Stimulated activated naive CD8-positive, alpha-beta T cell treated with anti-CD3 and anti-CD28 coated beads, Interleukin-15, Interleukin-2, amounts not matched to agents 100 ng/mL and 50 ng/mL, for 24 hours (primary cell): Measurements from ENCODE around the gene CAPNS1.
A peak's percentile ranks its signal among the peaks of the same experiment; 100 is the strongest.
"Not testable (repeated sequence)": the region's sequence is repeated elsewhere in the genome, so short reads cannot be mapped to it uniquely, and the experiment has no call there.

Source experiments
- H3K27ac Mint-ChIP-seq: one replicate; pipeline ENCODE4 v1.8.0; 2021; ENCODE audit warnings: mild to moderate bottlenecking, mixed read lengths
- H3K27me3 Mint-ChIP-seq: one replicate; pipeline ENCODE4 v1.8.0; 2021; ENCODE audit warnings: mixed read lengths
- H3K36me3 Mint-ChIP-seq: one replicate; pipeline ENCODE4 v1.8.0; 2021; ENCODE audit warnings: low read depth, mixed read lengths
- H3K4me1 Mint-ChIP-seq: one replicate; pipeline ENCODE4 v1.8.0; 2021; ENCODE audit warnings: low read depth, mixed read lengths
- H3K4me3 Mint-ChIP-seq: one replicate; pipeline ENCODE4 v1.8.0; 2021; ENCODE audit warnings: mild to moderate bottlenecking, mixed read lengths
- H3K9me3 Mint-ChIP-seq: one replicate; pipeline ENCODE4 v1.8.0; 2021; ENCODE audit warnings: mixed read lengths

CAPNS1 gene

GRCh38 chr19:36131221-36131620 is 8.6 kb upstream of the CAPNS1 start:
- not testable (repeated sequence) for H3K27me3 Mint-ChIP-seq, H3K9me3 Mint-ChIP-seq, H3K4me3 Mint-ChIP-seq, H3K36me3 Mint-ChIP-seq, H3K27ac Mint-ChIP-seq
- peaks cover 29% of the 10 kb centered on the region for H3K4me1 Mint-ChIP-seq

GRCh38 chr19:36134867-36135266 is 5.0 kb upstream of the CAPNS1 start:
- not testable (repeated sequence) for H3K36me3 Mint-ChIP-seq, H3K9me3 Mint-ChIP-seq

GRCh38 chr19:36136964-36137686 is 2.7 kb upstream of the CAPNS1 start:
- Mint-ChIP-seq H3K9me3 (no peaks in the 10 kb centered on the region), H3K36me3 (peaks cover 10% of the 10 kb centered on the region), H3K4me1 (peaks cover 32% of the 10 kb centered on the region), H3K4me3 (no peak overlapping the region), H3K27me3 (no peaks in the 10 kb centered on the region), H3K27ac (no peak overlapping the region)

More at GRCh38 chr19:36134867-36135266, 5.0 kb upstream of the CAPNS1 start:
- not testable (repeated sequence) for H3K4me3 Mint-ChIP-seq, H3K27me3 Mint-ChIP-seq, H3K27ac Mint-ChIP-seq
- peaks cover 28% of the 10 kb centered on the region for H3K4me1 Mint-ChIP-seq

GRCh38 chr19:36139120-36139472 is 770 bp upstream of the CAPNS1 start:
- Mint-ChIP-seq H3K4me1 (peaks cover 21% of the 10 kb centered on the region), H3K27ac (peak overlapping the region; percentile 93), H3K36me3 (peaks cover 21% of the 10 kb centered on the region), H3K4me3 (peak overlapping the region; percentile 93), H3K27me3 (no peaks in the 10 kb centered on the region), H3K9me3 (no peaks in the 10 kb centered on the region)

GRCh38 chr19:36140304-36141038 is 605 bp downstream of the CAPNS1 start:
- Mint-ChIP-seq H3K4me1 (peaks cover 21% of the 10 kb centered on the region), H3K4me3 (peak overlapping the region; percentile 93), H3K9me3 (no peaks in the 10 kb centered on the region), H3K27me3 (no peaks in the 10 kb centered on the region), H3K36me3 (peaks cover 32% of the 10 kb centered on the region), H3K27ac (peak overlapping the region; percentile 93)

- peaks cover 40% of the 10 kb centered on the region for H3K36me3 Mint-ChIP-seq
- H3K9me3 Mint-ChIP-seq: no peaks in the 10 kb centered on the region
- peaks cover 21% of the 10 kb centered on the region for H3K4me1 Mint-ChIP-seq
- peak overlapping the region; percentile 77 for H3K27ac Mint-ChIP-seq
- peak overlapping the region; percentile 93 for H3K4me3 Mint-ChIP-seq
- H3K27me3 Mint-ChIP-seq: no peaks in the 10 kb centered on the region
Measured at GRCh38 chr19:36141039-36141927, 1.4 kb downstream of the CAPNS1 start.

GRCh38 chr19:36142046-36142445 is 2.2 kb downstream of the CAPNS1 start:
- Mint-ChIP-seq H3K27me3 (no peaks in the 10 kb centered on the region), H3K9me3 (no peaks in the 10 kb centered on the region), H3K27ac (no peak overlapping the region), H3K36me3 (peaks cover 48% of the 10 kb centered on the region), H3K4me1 (peaks cover 14% of the 10 kb centered on the region), H3K4me3 (no peak overlapping the region)

- H3K27ac Mint-ChIP-seq: no peak overlapping the region
- no peaks in the 10 kb centered on the region for H3K27me3 Mint-ChIP-seq
- no peaks in the 10 kb centered on the region for H3K9me3 Mint-ChIP-seq
- no peak overlapping the region for H3K4me3 Mint-ChIP-seq
- peaks cover 51% of the 10 kb centered on the region for H3K36me3 Mint-ChIP-seq
- H3K4me1 Mint-ChIP-seq: peaks cover 13% of the 10 kb centered on the region
Measured at GRCh38 chr19:36142496-36142895, 2.6 kb downstream of the CAPNS1 start.

- H3K27ac Mint-ChIP-seq: no peak overlapping the region
- H3K4me3 Mint-ChIP-seq: no peak overlapping the region
Measured at GRCh38 chr19:36144624-36145023, 4.8 kb downstream of the CAPNS1 start.

GRCh38 chr19:36149673-36150406 is 10.0 kb downstream of the CAPNS1 start:
- H3K36me3 Mint-ChIP-seq: peaks cover 52% of the 10 kb centered on the region
- H3K4me1 Mint-ChIP-seq: no peaks in the 10 kb centered on the region
- no peaks in the 10 kb centered on the region for H3K9me3 Mint-ChIP-seq
- H3K27ac Mint-ChIP-seq: peak overlapping the region; percentile 12
- no peak overlapping the region for H3K4me3 Mint-ChIP-seq
- no peaks in the 10 kb centered on the region for H3K27me3 Mint-ChIP-seq

More at GRCh38 chr19:36144624-36145023, 4.8 kb downstream of the CAPNS1 start:
- H3K9me3 Mint-ChIP-seq: no peaks in the 10 kb centered on the region
- H3K27me3 Mint-ChIP-seq: no peaks in the 10 kb centered on the region
- H3K36me3 Mint-ChIP-seq: peaks cover 66% of the 10 kb centered on the region
- H3K4me1 Mint-ChIP-seq: peaks cover 10% of the 10 kb centered on the region

GRCh38 chr19:36150586-36150985 is 10.7 kb downstream of the CAPNS1 start:
- Mint-ChIP-seq H3K4me1 (no peaks in the 10 kb centered on the region), H3K9me3 (no peaks in the 10 kb centered on the region), H3K27me3 (no peaks in the 10 kb centered on the region), H3K4me3 (no peak overlapping the region), H3K36me3 (peaks cover 45% of the 10 kb centered on the region), H3K27ac (no peak overlapping the region)

- peaks cover 37% of the 10 kb centered on the region for H3K36me3 Mint-ChIP-seq
- no peak overlapping the region for H3K4me3 Mint-ChIP-seq
- H3K4me1 Mint-ChIP-seq: no peaks in the 10 kb centered on the region
- no peaks in the 10 kb centered on the region for H3K9me3 Mint-ChIP-seq
- H3K27ac Mint-ChIP-seq: no peak overlapping the region
- H3K27me3 Mint-ChIP-seq: no peaks in the 10 kb centered on the region
Measured at GRCh38 chr19:36151144-36152018, 11.5 kb downstream of the CAPNS1 start.

GRCh38 chr19:36152019-36152351 is 12.1 kb downstream of the CAPNS1 start:
- no peaks in the 10 kb centered on the region for H3K27me3 Mint-ChIP-seq
- no peak overlapping the region for H3K4me3 Mint-ChIP-seq
- H3K27ac Mint-ChIP-seq: no peak overlapping the region
- H3K4me1 Mint-ChIP-seq: no peaks in the 10 kb centered on the region
- peaks cover 31% of the 10 kb centered on the region for H3K36me3 Mint-ChIP-seq
- no peaks in the 10 kb centered on the region for H3K9me3 Mint-ChIP-seq
